NCI-H1694 treated with DMSO at 0.1 percent for 48 hours (cell line): Measurements from ENCODE around the gene NAT14.
"Not testable (repeated sequence)": the region's sequence is repeated elsewhere in the genome, so short reads cannot be mapped to it uniquely, and the experiment has no call there.

Source experiments
- DNase-seq: peaks from one replicate; lab custom pipeline; 2025; lab: John Stamatoyannopoulos, UW

Gene NAT14

DNA sequence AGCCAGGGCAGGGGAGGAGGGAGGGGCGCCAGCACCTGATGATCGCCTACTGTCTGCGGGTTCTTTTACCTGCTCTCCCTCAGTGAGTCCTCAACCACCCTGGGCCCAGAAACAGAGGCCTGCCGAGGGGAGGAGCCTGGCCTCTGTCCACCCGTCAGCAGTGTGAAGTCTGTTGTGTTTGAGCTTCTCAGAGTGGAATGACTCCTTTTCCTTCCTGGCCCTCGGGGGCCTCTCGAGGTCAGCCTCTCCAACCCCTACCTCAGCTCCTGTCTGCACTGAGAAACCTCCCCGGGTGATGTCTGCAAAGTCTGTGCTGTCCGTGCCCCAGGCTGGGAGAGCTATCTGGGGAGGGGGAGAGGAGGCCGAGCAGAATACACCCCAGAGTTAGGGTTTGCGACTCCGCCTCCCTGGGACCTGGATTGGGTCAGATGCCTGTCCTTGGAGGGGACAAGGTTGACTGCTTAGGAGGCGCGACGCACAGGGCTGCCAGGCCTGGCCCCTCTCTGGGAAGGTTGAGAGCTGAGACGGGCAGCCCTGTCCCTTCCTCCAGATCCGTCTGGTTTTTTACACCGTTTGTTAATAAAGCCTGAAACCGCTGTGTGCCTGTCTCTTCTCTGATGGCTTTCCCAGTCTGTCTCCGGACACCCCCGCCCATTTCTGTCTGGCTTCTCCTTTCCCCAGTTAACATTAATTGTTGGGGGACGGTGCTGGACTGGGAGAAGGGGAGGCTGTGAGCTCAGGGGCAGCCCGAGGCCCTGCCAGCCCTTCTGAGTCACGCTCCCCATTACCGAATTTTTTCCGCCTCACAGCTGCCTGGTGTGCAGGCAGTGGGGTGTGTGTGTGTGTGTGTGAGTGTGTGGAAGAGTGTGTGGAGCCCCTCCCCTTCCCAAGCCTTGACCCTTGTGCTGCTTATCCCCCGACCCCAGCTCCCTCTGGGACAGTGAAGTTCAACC, 2.3 kb downstream of the NAT14 start:
- DNase-seq, result no peak

DNA sequence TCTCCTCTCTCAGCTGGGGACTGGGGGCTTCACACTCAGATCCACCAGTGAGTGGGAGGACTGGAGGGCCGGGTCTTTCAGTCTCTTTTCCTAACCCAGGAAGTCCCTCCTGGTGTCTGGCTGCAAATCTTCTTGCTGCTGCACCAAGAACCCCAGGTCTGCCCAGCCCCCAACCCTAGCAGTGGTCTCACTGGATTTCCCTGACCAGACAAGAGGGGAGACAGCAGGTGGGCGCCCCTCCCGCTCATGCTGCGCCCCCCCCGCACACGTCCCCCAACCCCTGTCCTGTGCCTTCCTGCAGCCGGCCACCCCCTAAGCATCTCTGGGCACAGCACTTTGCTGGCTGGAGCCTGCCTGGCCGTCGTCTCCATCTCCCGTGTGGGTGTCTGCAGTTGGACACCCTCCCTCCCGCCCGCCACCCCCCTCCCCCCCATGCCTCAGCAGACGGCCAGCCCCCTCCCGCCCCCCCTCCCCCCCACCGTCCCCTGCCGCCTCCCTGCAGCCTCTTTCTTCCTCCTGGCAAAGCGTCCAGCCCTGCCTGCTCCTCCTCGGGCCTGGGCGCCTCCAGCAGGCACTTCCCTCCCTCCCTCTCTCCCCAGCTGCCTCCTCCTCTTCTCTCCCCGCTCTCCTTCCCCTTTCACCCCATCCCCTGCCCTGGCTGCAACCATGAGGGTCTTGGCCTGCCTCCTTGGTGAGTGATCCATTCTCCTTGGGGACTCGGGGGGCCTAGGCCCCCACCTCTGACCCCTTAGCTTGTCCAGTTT, 3.1 kb downstream of the NAT14 start, which contains the start of gene SSC5D:
TSS of gene SSC5D (plus strand) at position 513 of the 764 bp plus-strand sequence. CDS start at position 667, 154 bp downstream.
- no peak for DNase-seq

DNA sequence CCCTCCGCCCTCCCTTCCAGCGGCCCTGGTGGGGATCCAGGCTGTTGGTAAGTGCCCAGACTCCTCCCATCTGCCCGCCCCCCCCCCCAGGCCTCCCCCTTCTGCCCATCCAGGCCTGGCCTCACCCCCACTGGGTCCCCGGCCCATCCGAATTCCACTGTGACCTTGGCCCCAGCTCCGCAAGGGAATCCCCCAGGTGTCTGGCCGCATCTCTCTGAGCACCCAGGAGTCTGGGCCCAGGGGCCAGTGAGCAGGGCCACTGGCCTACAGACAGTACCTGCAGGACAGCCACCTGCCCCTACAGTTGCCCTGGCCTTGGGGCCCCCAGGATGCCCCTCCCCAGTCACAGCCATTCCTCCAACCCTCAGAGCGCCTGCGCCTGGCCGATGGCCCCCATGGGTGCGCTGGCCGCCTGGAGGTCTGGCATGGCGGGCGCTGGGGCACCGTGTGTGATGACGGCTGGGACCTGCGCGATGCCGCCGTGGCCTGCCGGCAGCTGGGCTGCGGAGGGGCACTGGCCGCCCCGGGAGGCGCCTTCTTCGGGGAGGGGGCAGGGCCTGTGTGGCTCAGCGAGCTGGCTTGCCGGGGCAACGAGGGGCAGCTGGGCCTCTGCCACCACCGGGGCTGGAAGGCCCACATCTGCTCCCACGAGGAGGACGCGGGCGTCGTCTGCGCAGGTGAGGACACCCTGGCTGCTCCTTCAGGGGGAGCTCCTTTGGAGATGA, 4.2 kb downstream of the NAT14 start:
- DNase-seq, result no peak

DNA sequence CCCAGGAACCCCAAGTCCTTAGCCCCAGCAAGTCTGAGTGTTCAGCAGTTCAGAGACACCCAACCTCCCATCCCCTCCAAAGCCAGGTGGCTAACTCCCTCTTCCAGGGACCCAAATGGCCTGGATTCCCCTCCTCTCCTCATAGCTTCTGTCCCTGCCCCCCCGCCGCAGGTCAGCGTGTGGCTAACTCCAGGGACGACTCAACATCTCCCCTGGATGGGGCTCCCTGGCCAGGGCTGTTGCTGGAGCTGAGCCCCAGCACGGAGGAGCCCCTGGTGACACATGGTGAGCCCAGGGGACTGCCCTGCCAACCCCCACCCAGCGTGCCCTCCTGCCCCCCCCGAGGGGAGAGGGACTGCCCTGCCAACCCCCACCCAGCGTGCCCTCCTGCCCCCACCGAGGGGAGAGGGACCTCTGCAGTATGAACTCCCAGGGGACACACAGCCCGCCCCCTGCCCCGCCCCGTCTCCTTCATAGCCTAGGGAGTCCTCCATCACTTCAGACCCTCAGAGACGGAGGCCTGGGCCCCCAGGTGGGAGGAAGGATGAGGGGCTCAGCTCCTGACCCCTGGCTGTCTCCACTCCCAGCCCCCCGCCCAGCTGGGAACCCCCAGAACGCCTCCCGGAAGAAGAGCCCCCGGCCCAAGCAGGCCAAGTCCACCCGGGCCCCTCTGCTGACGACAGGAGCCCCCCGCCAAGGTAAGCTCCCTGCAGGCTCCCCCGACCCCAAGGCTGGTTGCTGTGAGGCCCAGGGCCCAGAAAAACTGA, 4.9 kb downstream of the NAT14 start:
- DNase-seq, result no peak

DNA sequence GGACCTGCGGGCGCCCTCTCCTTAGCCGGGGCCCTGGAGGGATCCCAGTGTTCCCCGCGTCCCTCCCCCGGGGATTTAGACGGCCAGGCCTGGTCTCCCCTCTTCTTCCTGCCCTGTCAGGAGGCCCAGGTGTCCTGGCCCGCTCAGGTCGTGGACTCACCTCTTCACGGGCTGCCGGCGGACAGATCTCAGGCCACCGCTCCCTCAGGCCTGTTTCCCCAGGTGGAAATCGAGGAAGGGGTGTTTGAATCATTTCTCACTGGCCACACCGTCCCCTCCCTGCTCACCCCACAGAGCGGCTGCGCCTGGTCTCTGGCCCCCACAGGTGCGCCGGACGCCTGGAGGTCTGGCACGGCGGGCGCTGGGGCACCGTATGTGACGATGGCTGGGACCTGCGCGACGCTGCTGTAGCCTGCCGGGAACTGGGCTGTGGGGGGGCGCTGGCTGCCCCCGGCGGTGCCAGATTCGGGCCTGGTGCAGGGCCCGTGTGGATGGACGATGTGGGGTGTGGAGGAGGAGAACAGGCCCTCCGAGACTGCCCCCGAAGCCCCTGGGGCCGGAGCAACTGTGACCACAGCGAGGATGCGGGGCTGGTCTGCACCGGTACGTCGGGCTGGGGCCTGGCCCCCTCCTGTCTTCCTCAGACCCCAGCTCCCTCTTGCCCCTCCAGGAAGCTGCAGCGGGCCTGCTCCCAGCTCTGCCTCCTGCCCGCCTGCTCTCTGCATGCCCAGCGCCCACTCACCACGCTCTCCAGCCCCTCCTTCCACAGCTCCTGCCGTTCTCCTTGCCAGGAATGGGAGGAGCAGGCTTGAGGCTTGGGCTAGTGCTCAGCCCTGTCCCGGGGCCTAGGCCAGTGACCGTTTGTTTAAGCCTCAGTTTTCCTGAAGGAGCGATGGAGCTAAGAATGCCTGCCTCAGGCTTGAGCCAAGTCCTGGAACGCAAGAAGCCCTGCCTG, 5.8 kb downstream of the NAT14 start:
- no peak for DNase-seq

DNA sequence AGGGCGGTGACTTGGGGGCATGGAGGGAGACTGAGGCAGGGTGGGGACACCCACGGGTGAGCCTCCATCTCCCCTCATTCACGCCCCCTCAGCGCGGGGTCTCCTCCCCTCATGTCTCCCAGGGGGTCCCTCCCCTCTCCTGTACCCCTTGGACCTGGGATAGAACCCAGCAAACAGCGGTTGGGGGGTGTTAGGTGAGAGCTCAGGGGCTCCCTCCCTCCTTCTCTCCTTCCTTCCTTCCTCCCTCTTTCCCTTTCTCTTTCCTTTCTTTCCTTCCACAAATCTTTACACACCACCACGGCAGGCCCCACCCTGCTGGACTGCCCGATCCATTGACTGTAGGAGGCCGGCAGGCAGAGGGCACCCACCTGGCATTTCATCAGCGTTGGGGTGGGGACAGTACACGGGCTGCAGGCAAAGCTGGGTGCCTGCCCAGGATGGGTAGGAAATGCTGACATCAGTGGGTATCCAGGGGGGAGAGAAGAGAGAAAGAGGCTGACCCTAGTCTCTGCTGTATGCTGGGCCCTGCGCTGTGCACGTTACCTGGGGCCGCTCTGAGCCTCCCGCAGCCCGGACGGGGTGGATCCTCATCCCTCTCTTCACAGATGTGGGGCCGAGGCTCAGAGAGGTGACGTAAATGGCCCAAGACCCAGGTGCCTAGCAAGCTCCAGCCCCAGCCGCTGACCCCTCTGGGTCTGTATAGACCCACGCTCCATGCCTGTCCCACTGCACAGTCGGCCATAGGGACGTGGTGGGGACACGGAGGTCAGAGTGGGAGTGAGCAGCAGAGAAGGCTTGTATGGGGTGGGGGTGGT, 6.8 kb downstream of the NAT14 start:
- DNase-seq, result no peak

DNA sequence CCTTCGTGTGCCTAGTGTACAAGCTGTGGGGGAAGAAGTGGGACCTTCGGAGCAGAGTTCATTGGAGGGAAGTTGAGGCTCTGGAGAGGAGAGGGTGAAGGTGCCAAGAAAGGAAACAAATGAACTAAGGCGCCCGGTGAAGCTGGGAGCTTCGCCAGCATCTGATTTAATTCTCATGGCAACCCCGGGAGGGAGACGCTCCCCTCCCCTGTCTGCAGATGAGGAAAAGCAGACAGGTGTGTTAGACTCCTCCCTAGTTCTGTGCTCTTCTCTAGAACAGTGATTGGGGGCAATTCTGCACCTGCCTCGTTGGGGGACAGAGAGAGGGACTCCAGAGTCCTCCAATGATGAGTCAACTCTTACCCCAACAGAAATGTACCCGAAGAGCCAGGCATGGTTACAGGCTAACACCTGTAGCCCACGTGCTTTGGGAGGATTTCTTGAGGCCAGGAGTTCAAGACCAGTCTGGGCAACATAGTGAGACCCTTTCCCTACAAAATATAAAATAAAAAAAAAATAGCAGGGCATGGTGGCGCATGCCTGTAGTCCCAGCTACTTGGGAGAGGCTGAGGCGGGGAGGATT, 7.5 kb downstream of the NAT14 start:
- DNase-seq, result no peak

DNA sequence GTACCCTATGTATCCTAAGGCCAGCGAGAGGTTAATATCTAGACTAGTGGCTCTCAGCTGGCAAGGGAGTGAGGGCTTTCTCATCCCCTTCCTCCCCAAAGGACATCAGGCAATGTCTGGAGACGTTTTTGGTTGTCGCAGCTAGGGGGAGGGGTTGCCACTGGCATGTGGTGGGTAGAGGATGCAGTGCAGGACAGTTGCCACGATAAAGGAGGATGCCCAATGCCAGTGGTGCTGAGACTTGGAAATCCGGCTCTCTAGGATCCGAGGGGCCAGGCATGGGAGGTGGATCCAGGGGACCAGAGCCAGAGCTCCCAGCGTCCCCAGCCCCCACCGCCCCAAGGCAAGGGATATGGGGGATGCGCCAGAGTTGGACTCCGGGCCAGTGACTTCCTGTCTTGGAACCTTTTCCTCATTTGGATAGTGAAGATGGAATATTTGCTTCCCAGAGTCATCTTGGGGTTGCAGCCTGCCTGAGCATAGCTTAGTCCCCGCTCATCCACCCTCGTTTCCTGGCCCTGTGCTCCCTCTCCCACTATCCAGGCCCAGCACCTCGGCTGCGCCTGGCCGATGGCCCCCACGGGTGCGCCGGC, 8.2 kb downstream of the NAT14 start:
- DNase-seq, result no peak

DNA sequence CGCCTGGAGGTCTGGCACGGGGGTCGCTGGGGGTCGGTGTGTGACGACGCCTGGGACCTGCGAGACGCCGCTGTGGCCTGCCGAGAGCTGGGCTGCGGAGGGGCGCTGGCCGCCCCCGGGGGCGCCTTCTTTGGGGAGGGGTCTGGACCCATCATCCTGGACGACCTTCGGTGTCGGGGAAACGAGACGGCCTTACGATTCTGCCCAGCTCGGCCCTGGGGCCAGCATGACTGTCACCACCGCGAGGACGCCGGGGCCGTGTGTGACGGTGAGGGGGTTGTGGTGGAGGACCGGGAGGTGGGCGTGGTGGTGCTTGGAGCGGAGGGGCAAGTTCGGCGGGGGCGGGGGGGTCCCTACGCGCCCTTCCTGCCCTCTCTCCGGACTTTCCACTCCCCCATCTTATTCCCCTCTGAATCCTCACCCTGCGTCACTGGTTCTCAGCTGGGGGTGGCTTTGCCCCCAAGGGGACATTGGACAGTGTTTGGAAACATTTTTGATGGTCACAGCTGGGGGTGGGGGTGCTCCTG, 8.7 kb downstream of the NAT14 start:
- no peak for DNase-seq

DNA sequence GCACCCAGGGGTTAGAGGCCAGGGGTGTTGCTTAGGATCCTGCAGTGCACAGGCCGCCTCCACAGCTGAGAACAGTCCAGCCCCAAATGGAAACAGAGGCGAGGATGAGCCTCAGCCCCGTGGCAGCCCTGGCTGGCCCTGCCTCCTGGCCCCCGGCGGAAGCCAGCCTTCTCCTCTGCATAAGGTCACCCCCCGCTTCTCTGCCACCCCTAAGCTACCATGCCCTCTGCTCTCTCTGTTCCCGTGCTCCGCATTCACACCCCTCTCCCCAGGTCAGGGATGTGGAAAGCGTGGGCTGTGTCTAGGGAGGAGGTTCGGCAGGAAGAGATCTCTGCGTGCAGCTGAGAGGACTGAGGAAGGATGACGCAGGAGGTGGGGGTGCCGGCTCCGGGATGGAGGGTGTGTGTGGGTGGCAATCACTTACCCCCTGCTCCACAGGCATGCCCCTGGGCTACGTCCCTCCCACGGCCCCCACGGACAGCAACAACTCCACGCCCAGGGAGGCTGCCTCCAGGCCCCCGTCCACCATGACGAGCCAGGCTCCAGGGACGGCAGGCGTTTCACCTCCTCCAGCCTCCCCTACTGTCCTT, 9.3 kb downstream of the NAT14 start:
- DNase-seq, result no peak

DNA sequence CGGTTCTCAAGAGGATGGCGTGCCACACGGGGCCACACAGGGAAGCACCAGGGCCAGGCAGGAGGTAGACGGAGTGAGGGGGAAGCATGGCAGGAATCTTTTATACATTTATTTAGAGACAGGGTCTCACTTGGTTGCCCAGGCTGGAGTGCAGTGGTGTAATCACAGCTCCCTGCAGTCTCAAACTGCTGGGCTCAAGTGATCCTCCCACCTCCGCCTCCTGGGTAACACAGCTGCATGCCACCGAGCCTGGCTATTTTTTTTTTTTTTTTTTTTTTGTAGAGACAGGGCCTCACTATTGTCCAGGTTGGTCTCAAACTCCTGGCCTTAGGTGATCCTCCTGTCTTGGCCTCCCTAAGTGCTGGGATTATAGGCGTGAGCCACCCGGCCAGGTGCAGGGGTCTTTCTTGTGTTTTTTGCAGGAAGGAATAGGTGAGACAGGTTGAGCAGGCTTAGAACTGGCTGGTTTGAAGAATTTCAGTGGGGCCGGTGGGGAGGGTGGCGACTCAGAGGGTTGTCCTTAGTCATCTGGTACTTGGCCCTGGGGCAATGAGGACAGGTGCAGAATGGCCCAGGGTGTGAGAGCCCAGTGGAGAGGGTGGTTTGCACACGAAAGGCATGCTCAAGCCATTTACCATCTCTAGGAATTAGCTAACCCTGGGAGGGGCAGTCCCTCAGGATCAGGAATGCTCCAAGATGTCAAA, 10.8 kb downstream of the NAT14 start:
- no peak for DNase-seq

DNA sequence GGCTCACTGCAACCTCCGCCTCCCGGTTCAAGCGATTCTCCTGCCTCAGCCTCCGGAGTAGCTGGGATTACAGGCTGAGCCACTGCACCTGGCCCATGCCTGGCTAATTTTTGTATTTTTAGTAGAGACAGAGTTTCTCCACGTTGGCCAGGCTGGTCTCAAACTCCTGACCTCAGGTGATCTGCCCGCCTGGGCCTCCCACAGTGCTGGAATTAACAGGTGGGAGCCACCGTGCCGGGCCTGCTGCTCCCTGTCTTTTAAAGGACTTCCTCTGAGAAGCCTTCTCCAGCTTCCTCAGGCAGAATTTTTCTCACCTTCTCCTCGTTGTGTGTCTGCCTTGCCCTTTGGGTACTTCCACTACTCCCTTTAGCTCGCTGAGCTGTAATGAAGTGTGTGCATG, 11.8 kb downstream of the NAT14 start:
- not testable (repeated sequence) for DNase-seq

DNA sequence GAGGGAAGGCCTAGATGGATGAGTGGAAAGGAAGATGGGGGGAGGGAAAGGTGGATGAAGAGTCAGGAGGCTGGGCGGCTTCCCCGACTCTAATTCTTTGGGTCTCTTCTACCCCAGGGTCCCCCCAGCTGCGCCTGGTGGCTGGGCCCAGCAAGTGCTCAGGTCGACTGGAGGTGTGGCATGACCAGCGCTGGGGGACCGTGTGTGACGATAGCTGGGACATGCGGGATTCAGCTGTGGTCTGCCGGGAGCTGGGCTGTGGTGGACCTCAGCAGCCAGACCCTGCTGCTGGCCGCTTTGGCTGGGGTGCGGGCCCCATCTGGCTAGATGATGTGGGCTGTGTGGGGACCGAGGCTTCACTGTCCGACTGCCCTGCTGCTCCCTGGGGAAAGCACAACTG, 12.8 kb downstream of the NAT14 start:
- no peak for DNase-seq

DNA sequence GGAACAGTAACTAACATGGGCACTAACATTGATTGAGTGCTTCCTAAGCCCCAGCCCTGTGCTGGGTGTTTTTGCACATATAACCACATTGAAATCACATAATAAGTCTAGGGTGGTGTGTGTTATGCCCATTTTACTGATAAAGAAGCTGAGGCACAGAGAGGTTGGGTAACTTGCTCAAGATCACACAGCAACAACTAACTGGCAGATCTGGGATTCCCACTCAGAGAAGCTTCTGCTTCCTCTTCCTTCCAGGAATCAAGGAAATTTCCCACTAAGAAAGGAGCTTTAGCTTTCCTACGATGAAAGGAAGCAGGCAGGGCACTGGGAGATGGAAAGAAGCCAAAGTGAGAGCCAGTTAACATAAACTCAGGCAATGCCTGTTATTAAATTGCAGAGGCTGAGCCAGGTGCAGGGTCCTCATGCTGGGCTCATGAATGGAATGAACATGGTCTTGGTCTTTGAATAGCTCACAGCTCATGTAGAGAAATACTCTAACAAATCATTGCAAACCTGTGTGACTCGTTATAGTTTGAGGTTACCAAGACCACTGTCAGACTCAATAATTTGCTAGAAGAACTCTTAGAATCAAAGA, 13.4 kb downstream of the NAT14 start:
- no peak for DNase-seq

DNA sequence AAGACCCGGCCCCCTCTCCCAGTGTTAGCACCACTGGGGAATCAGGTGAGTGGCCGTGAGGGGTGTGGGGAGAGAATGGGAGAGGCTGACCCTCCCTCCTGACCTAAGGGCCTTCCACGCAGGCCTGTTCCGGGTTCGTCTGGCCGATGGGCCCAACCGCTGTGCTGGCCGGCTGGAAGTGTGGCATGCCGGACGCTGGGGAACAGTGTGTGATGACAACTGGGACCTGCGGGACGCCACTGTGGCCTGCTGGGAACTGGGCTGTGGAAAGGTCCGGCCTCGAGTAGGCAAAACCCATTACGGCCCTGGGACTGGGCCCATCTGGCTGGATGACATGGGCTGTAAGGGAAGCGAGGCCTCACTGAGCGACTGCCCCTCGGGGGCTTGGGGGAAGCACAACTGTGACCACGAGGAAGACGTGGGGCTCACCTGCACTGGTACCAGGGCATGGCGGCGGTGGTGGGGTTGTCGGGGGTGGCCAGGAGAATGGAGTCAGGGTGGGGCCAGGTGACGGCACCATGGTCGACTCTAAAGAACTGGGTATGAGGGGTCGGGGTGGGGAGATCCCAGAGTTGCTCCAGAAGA, 15.5 kb downstream of the NAT14 start:
- DNase-seq, result no peak

DNA sequence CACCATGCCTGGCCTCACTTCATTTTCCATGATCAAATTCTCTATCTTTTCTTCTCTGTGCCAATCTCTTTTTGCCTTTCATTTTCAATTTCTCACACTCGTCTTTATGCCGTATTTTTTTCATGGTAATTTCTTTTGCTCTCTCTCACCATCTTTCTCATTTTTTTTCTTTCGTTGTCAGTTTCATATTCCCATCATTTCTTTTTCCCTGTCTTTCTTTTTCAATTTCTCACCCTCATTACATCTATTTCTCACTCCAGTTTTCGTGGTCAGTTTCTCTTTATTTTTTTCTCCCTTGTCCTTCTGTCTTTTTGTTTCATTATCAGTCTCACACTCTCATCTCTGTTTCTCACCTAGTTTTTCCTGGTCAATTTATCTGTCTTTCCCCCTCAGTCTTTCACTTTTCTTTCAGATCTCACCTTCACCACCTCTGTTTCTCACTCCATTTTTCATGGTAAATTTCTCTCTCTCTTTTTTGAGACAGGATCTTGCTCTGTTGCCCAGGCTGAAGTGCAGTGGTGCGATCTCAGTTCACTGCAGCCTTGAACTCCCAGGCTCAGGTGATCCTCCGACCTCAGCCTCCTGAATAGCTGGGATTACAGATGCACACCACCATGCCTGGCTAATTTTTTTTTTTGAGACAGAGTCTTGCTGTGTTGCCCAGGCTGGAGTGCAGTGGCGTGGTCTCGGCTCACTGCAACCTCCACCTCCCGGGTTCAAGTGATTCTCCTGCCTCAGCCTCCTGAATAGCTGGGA, 17.4 kb downstream of the NAT14 start:
- no peak for DNase-seq
